Uterus (tissue), 4 donors: ENCODE data around the gene ALG3. TPM values are rescaled to one million over a fixed set of nuclear protein-coding genes. Genes with fewer than 3 reads are reported as not detected.

Experiments
- DNase-seq, 2 donors: peaks; one replicate each; pipeline ENCODE4 v3.0.0-alpha.2; 2019 to 2020
- H3K27ac ChIP-seq, 2 donors: fragments of 200-600 bp; sonication (generic); 1 replicate in 1 of 2; 2 replicates in 1 of 2; pipeline ENCODE4 v1.5.1; 2016 to 2018
- H3K27me3 ChIP-seq, 2 donors: fragments of 200-600 bp; sonication (generic); one replicate each; pipeline ENCODE4 v1.5.1; 2018 to 2019; ENCODE audit warnings: control low read depth in 1 of 2
- H3K36me3 ChIP-seq, 2 donors: fragments of 200-600 bp; sonication (generic); one replicate each; pipeline ENCODE4 v1.5.1; 2019; ENCODE audit warnings: control low read depth in 1 of 2
- H3K4me1 ChIP-seq, 2 donors: fragments of 200-600 bp; sonication (generic); one replicate each; pipeline ENCODE4 v1.5.1; 2018 to 2019; ENCODE audit warnings: control low read depth in 1 of 2
- H3K4me3 ChIP-seq, 2 donors: fragments of 200-600 bp; sonication (generic); 1 replicate in 1 of 2; 2 replicates in 1 of 2; pipeline ENCODE4 v1.5.1; 2018 to 2019; ENCODE audit warnings: mild to moderate bottlenecking in 1 of 2
- H3K9me3 ChIP-seq, 2 donors: fragments of 200-600 bp; sonication (generic); one replicate each; pipeline ENCODE4 v1.5.1; 2019; ENCODE audit warnings: control low read depth in 1 of 2
- CTCF ChIP-seq, 4 experiments: fragments of 200-600 bp in 2 of 4; fragments of 450-650 bp in 2 of 4; sonication (generic) in 2 of 4; IDR thresholded peaks; one replicate each; pipeline ENCODE4 v1.5.1; 2016 to 2019; ENCODE audit warnings: antibody characterized with exemption in 4 of 4, mild to moderate bottlenecking in 2 of 4, moderate library complexity in 1 of 4
- POLR2A ChIP-seq, 2 donors: fragments of 450-650 bp; IDR thresholded peaks; one replicate each; pipeline ENCODE4 v1.6.1; 2016; ENCODE audit warnings: antibody characterized with exemption in 2 of 2, mild to moderate bottlenecking in 1 of 2, moderate library complexity in 1 of 2
- intact Hi-C: fragments of 100-400 bp; cut with DNase I; formaldehyde crosslinking; loops from one replicate; pipeline ENCODE4 v1.15.1; 2023; ENCODE audit warnings: low total_unique reads
- microRNA counts, 2 donors: library from miRNA; unstranded; fragments of <30 nt; microRNA quantifications; one replicate each; lab custom pipeline; 2016 to 2017
- microRNA-seq: library from miRNA; unstranded; fragments of <30 nt; microRNA quantifications from one replicate; pipeline ENCODE4, GENCODE V29; 2016; ENCODE audit warnings: borderline microRNAs expressed, borderline replicate concordance
- small RNA-seq: library from RNA; depleted of rRNA; stranded (forward); fragments of <200 nt; gene quantifications from one replicate; pipeline ENCODE3, GENCODE V24; 2016
- total RNA-seq, 4 donors: library from RNA; depleted of rRNA in 3 of 4; stranded (reverse); fragments of >200 nt in 3 of 4; gene quantifications; one replicate each; pipeline versions ENCODE4 v1.1.0 to v1.2.4, GENCODE V29; 2014 to 2023
- donor health status: DM: yes; HTN: yes; CAD: no.

ALG3 gene
- total RNA-seq, 4 donors from 2014 or later = 16.5 to 77.1 (median 53.1) TPM

GRCh38 chr3:184196536-184196935 lies 52.2 kb downstream of the ALG3 start:
- TF ChIP-seq POLR2A (IDR thresholded peaks at IDR 0.05) (no peak), CTCF (IDR thresholded peaks at IDR 0.05) (no peak)

GRCh38 chr3:184193991-184194539 lies 54.7 kb downstream of the ALG3 start:
- H3K27ac ChIP-seq = no peak overlapping the region
- TF ChIP-seq POLR2A (IDR thresholded peaks at IDR 0.05) (no peak), CTCF (IDR thresholded peaks at IDR 0.05) (no peak)
- H3K9me3 ChIP-seq = no peaks in the 10 kb centered on the region
- intact Hi-C loops = no loop called here
- no peaks in the 10 kb centered on the region for H3K27me3 ChIP-seq
- no peak overlapping the region for H3K4me3 ChIP-seq
- DNase-seq = no peak
- no peaks in the 10 kb centered on the region for H3K4me1 ChIP-seq
- H3K36me3 ChIP-seq = no peaks in the 10 kb centered on the region

More at GRCh38 chr3:184196536-184196935, 52.2 kb downstream of the ALG3 start:
- Histone ChIP-seq H3K27me3 (no peaks in the 10 kb centered on the region), H3K36me3 (no peaks in the 10 kb centered on the region), H3K4me1 (no peaks in the 10 kb centered on the region), H3K9me3 (no peaks in the 10 kb centered on the region), H3K4me3 (no peak overlapping the region), H3K27ac (no peak overlapping the region)
- intact Hi-C loops = no loop called here
- no peak for DNase-seq

- Histone ChIP-seq H3K36me3 (no peaks in the 10 kb centered on the region), H3K27ac (no peak overlapping the region), H3K9me3 (no peaks in the 10 kb centered on the region), H3K27me3 (no peaks in the 10 kb centered on the region), H3K4me1 (peaks cover 0 to 5% of the 10 kb centered on the region in 2 donors), H3K4me3 (no peak overlapping the region)
- no peak for DNase-seq
- intact Hi-C loops = no loop called here
- TF ChIP-seq CTCF (IDR thresholded peaks at IDR 0.05) (no peak), POLR2A (IDR thresholded peaks at IDR 0.05) (no peak)
These were observed 55.9 kb downstream of the ALG3 start for GRCh38 chr3:184192889-184193288.

MicroRNAs encoded within 50 kb of the gene (microRNA counts, 767-probe panel; counts per million panel counts)
- 0 counts per million in 2 donors for microRNA hsa-miR-1224-3p (lab: Ali Mortazavi, UCI)
- microRNA hsa-miR-1224-5p (lab: Ali Mortazavi, UCI) = 0 counts per million in 2 donors

Small RNA genes lying within 50 kb of the gene (microRNA-seq; reads per million reads assigned to microRNA genes)
- not detected for gene MIR1224

Small RNA genes lying within 50 kb of the gene (small RNA-seq; reads per million reads assigned to genes)
- gene MIR1224 = not detected

Other genes with a start within 250 kb of the ALG3 start
- 10 to 100 TPM; 15.9 to 46.0 (median 23.3) TPM for gene ABCC5, start 231.1 kb downstream of the ALG3 start, total RNA-seq
- gene HTR3D, start 217.2 kb downstream of the ALG3 start, total RNA-seq = not detected
- under 1 TPM in 1 of 4 donors, not detected in 3; 0.29 TPM for gene HTR3C, start 195.9 kb downstream of the ALG3 start, total RNA-seq
- not detected for gene HTR3E, start 151.9 kb downstream of the ALG3 start, total RNA-seq
- 10 to 100 TPM in 3 of 4 donors, 1 to 10 TPM in 1; 6.5 to 48.0 (median 32.3) TPM for gene EIF2B5, start 113.6 kb downstream of the ALG3 start, total RNA-seq
- 10 to 100 TPM; 20.5 to 86.3 (median 57.4) TPM for gene DVL3, start 93.6 kb downstream of the ALG3 start, total RNA-seq
- 100 to 1,000 TPM in 3 of 4 donors, 10 to 100 TPM in 1; 81.8 to 248 (median 172) TPM for gene AP2M1, start 74.1 kb downstream of the ALG3 start, total RNA-seq
- 10 to 100 TPM; 11.8 to 73.0 (median 36.8) TPM for gene ABCF3, start 62.8 kb downstream of the ALG3 start, total RNA-seq
- under 1 TPM in 1 of 4 donors, not detected in 3; 0.35 TPM for gene VWA5B2, start 19.4 kb downstream of the ALG3 start, total RNA-seq
- gene EEF1AKMT4, start 710 bp upstream of the ALG3 start, total RNA-seq = 1 to 10 TPM in 3 of 4 donors, under 1 TPM in 1; 0.51 to 4.7 (median 2.2) TPM
- not detected for gene CAMK2N2, start 12.6 kb upstream of the ALG3 start, total RNA-seq
- gene ECE2, start 27.1 kb upstream of the ALG3 start, total RNA-seq = not detected
- gene PSMD2, start 50.3 kb upstream of the ALG3 start, total RNA-seq = 100 to 1,000 TPM; 117 to 275 (median 147) TPM
- 100 to 1,000 TPM; 133 to 269 (median 170) TPM for gene EIF4G1, start 65.6 kb upstream of the ALG3 start, total RNA-seq
- gene FAM131A, start 88.6 kb upstream of the ALG3 start, total RNA-seq = 10 to 100 TPM; 13.2 to 42.6 (median 36.8) TPM
- gene CLCN2, start 112.6 kb upstream of the ALG3 start, total RNA-seq = 10 to 100 TPM in 2 of 4 donors, 1 to 10 TPM in 1, under 1 TPM in 1; 0.77 to 20.8 (median 7.3) TPM
- 100 to 1,000 TPM in 2 of 4 donors, 10 to 100 TPM in 2; 52.8 to 103 (median 82.7) TPM for gene POLR2H, start 112.7 kb upstream of the ALG3 start, total RNA-seq
- gene THPO, start 129.2 kb upstream of the ALG3 start, total RNA-seq = 1 to 10 TPM in 1 of 4 donors, under 1 TPM in 3; 0.29 to 4.7 (median 0.46) TPM
- 10 to 100 TPM; 15.9 to 57.1 (median 30.7) TPM for gene CHRD, start 131.1 kb upstream of the ALG3 start, total RNA-seq